Lower leg skin (tissue), 4 donors: Measurements from ENCODE around the gene SPDYE2B. TPM values are rescaled to one million over a fixed set of nuclear protein-coding genes. Genes with fewer than 3 reads are reported as not detected.
"Not testable (repeated sequence)": the region's sequence is repeated elsewhere in the genome, so short reads cannot be mapped to it uniquely, and the experiment has no call there.

ENCODE experiments used
- DNase-seq, 2 donors: peaks; one replicate each; pipeline ENCODE4 v3.0.0-alpha.2; 2019; ENCODE audit warnings: low spot score in 2 of 2
- H3K4me3 ChIP-seq: fragments of 200-600 bp; sonication (generic); 2 replicates; pipeline ENCODE4 v1.5.1; 2017; ENCODE audit warnings: mild to moderate bottlenecking, low read depth; ENCODE audit not compliant: poor library complexity, severe bottlenecking
- WGBS, 2 donors: methylation state at CpG; one replicate each; pipeline ENCODE4 v1.1.5; 2018; 5-methylcytosine and 5-hydroxymethylcytosine counted together
- intact Hi-C: fragments of 100-400 bp; cut with DNase I; formaldehyde crosslinking; loops from one replicate; pipeline ENCODE4 v1.15.0; 2023; ENCODE audit warnings: low total_unique reads
- total RNA-seq, 4 donors: library from RNA; depleted of rRNA; stranded (reverse); fragments of >200 nt; gene quantifications; one replicate each; pipeline ENCODE4 v1.1.0, GENCODE V29; 2016

Gene SPDYE2B
- total RNA-seq, 4 donors from 2014 or later: not detected

GRCh38 chr7:102675545-102675944 lies 25.4 kb downstream of the SPDYE2B start:
- intact Hi-C loops, DNase-seq, H3K4me3 ChIP-seq: not testable (repeated sequence)
- 57 to 67% methylated on average over 1 of the region's 2 CpGs for WGBS, 2 donors

GRCh38 chr7:102680780-102681179 lies 30.7 kb downstream of the SPDYE2B start:
- DNase-seq, H3K4me3 ChIP-seq, intact Hi-C loops: not testable (repeated sequence)
- WGBS, 2 donors: no CpG with 5 or more reads among the region's 5 CpGs

DNA sequence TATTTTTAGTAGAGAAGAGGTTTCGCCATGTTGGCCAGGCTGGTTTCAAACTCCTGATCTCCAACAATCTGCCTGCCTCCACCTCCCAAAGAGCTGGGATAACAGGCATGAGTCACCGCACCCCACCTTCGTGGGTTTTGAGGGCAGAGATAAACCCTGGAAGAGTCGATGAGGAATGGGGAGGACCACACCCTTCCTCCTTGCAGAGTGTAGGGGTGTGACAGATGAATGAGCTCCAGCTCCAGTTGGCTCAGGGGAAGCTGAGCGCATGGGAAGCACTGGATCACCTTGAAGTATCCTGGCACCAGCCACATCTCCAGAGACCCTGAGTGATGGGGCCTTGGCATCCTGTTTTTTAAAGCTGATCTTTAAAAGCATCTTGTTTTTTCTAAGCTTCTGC lies 32.4 kb downstream of the SPDYE2B start:
- WGBS, 2 donors: no CpG with 5 or more reads among the region's 5 CpGs
- DNase-seq, intact Hi-C loops, H3K4me3 ChIP-seq: not testable (repeated sequence)

DNA sequence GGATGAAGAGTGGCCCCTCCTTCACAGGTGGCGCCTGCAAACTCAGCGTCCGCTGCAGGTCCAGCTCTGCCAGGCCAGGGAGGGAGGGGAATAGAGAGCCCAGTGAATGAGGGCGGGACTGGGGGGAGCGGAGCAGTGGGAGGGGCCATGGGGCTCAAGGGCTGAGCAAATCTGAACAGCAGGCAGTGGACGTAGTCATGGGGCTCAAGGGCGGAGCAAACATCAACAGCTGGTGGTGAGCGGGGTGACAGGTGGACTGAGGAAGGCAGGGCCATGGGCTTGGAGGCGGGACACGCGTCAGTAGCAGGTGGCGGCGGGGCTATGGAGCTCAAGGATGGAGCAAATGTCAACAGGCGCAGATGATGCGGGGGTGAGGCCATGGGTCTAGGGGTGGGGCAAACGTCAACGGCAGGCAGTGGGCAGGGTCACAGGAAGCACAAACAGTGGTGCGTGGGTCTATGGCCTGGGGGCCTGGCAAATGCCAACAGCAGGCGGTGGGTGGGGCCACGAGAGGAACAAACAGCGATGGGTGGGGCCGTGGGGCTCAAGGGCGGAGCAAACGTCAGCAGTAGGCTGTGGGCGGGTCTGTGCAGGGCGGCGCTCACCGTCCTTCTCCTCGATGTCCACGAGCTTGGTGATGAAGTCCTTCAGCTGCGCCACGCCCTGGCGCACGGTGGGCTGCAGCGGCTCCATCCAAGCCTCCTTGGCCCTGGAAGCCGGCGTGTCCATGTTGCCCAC lies 38.3 kb downstream of the SPDYE2B start:
- no CpG with 5 or more reads among the region's 37 CpGs for WGBS, 2 donors
- intact Hi-C loops, H3K4me3 ChIP-seq, DNase-seq: not testable (repeated sequence)

- no CpG with 5 or more reads among the region's 74 CpGs for WGBS, 2 donors
- DNase-seq, H3K4me3 ChIP-seq, intact Hi-C loops: not testable (repeated sequence)
Observed at GRCh38 chr7:102689436-102690282, 39.5 kb downstream of the SPDYE2B start.

- DNase-seq, H3K4me3 ChIP-seq, intact Hi-C loops: not testable (repeated sequence)
- WGBS, 2 donors: 91 to 93% methylated on average over 4 of the region's 6 CpGs
Observed at GRCh38 chr7:102690602-102691001, 40.5 kb downstream of the SPDYE2B start.

GRCh38 chr7:102694008-102694407 lies 43.9 kb downstream of the SPDYE2B start:
- H3K4me3 ChIP-seq, DNase-seq, intact Hi-C loops: not testable (repeated sequence)
- WGBS, 2 donors: 78 to 83% methylated on average over 2 of the region's 2 CpGs

GRCh38 chr7:102695033-102695552 lies 45.0 kb downstream of the SPDYE2B start:
- 64 to 73% methylated on average over 1 to 2 of the region's 3 CpGs for WGBS, 2 donors

GRCh38 chr7:102696009-102696408 lies 45.9 kb downstream of the SPDYE2B start:
- WGBS, 2 donors: 50 to 63% methylated on average over 1 of the region's 2 CpGs
- intact Hi-C loops, H3K4me3 ChIP-seq, DNase-seq: not testable (repeated sequence)

More at GRCh38 chr7:102695033-102695552, 45.0 kb downstream of the SPDYE2B start:
- intact Hi-C loops, DNase-seq, H3K4me3 ChIP-seq: not testable (repeated sequence)

GRCh38 chr7:102697642-102698512 lies 47.8 kb downstream of the SPDYE2B start:
- intact Hi-C loops, H3K4me3 ChIP-seq, DNase-seq: not testable (repeated sequence)
- WGBS, 2 donors: 42 to 56% methylated on average over 5 of the region's 5 CpGs

GRCh38 chr7:102698962-102699750 lies 49.0 kb downstream of the SPDYE2B start:
- WGBS, 2 donors: 74 to 79% methylated on average over 9 of the region's 9 CpGs
- intact Hi-C loops, H3K4me3 ChIP-seq, DNase-seq: not testable (repeated sequence)
